WTC11 (cell line): ENCODE measurements around the gene RNF151. TPM values are rescaled to one million over a fixed set of nuclear protein-coding genes. Genes with fewer than 3 reads are reported as not detected.

Experiments
- AR ChIP-seq: fragments of 250-450 bp; sonication (Bioruptor Pico); IDR thresholded peaks from 2 replicates; pipeline ENCODE4 v1.9.0; 2021; ENCODE audit warnings: mild to moderate bottlenecking
- CDX4 ChIP-seq: fragments of 250-450 bp; sonication (Bioruptor Pico); IDR thresholded peaks from 2 replicates; pipeline ENCODE4 v1.9.0; 2021; ENCODE audit warnings: moderate library complexity, mild to moderate bottlenecking, inconsistent platforms, borderline replicate concordance
- ELF4 ChIP-seq: sonication (generic); formaldehyde crosslinking; IDR thresholded peaks from 2 replicates; pipeline ENCODE4 v1.8.1; 2022; ENCODE audit warnings: low read depth, mild to moderate bottlenecking, moderate library complexity, missing genetic modification reagents
- GABPB1 ChIP-seq: sonication (generic); formaldehyde crosslinking; IDR thresholded peaks from 2 replicates; pipeline ENCODE4 v1.8.1; 2023; ENCODE audit warnings: mild to moderate bottlenecking, missing genetic modification reagents
- GRHL2 ChIP-seq: fragments of 250-450 bp; sonication (Bioruptor Pico); IDR thresholded peaks from 2 replicates; pipeline ENCODE4 v1.8.0; 2022; ENCODE audit warnings: mild to moderate bottlenecking, moderate library complexity; ENCODE audit not compliant: insufficient replicate concordance, severe bottlenecking
- JAZF1 ChIP-seq: fragments of 250-450 bp; sonication (Bioruptor Pico); IDR thresholded peaks from 2 replicates; pipeline ENCODE4 v1.9.0; 2021; ENCODE audit warnings: moderate library complexity, mild to moderate bottlenecking, inconsistent platforms
- MLX ChIP-seq: sonication (generic); formaldehyde crosslinking; IDR thresholded peaks from 2 replicates; pipeline ENCODE4 v1.8.1; 2023; ENCODE audit warnings: mild to moderate bottlenecking, missing genetic modification reagents, moderate library complexity
- MXD4 ChIP-seq: fragments of 250-450 bp; sonication (Bioruptor Pico); IDR thresholded peaks from 2 replicates; pipeline ENCODE4 v1.8.0; 2021; ENCODE audit warnings: mild to moderate bottlenecking, moderate library complexity, borderline replicate concordance
- NFATC4 ChIP-seq: fragments of 250-450 bp; sonication (Bioruptor Pico); IDR thresholded peaks from 2 replicates; pipeline ENCODE4 v1.9.0; 2021; ENCODE audit warnings: mild to moderate bottlenecking
- NR2C2 ChIP-seq: sonication (generic); formaldehyde crosslinking; IDR thresholded peaks from 2 replicates; pipeline ENCODE4 v1.8.0; 2022; ENCODE audit warnings: mild to moderate bottlenecking, missing genetic modification reagents
- PREB ChIP-seq: sonication (generic); formaldehyde crosslinking; IDR thresholded peaks from 2 replicates; pipeline ENCODE4 v1.8.1; 2022; ENCODE audit warnings: mild to moderate bottlenecking, missing genetic modification reagents, moderate library complexity, borderline replicate concordance
- SMAD3 ChIP-seq: sonication (generic); formaldehyde crosslinking; IDR thresholded peaks from 2 replicates; pipeline ENCODE4 v1.8.0; 2022; ENCODE audit warnings: missing genetic modification reagents, mild to moderate bottlenecking, borderline replicate concordance
- TCF7 ChIP-seq: sonication (generic); formaldehyde crosslinking; IDR thresholded peaks from 2 replicates; pipeline ENCODE4 v1.8.0; 2022; ENCODE audit warnings: mild to moderate bottlenecking, low read depth, missing genetic modification reagents, moderate library complexity
- TEAD1 ChIP-seq: sonication (generic); formaldehyde crosslinking; IDR thresholded peaks from 2 replicates; pipeline ENCODE4 v1.8.0; 2022; ENCODE audit warnings: mild to moderate bottlenecking, missing genetic modification reagents
- USF1 ChIP-seq: sonication (generic); formaldehyde crosslinking; IDR thresholded peaks from 2 replicates; pipeline ENCODE4 v1.8.0; 2022; ENCODE audit warnings: mild to moderate bottlenecking, missing genetic modification reagents
- ZNF219 ChIP-seq: sonication (generic); formaldehyde crosslinking; IDR thresholded peaks from 2 replicates; pipeline ENCODE4 v1.8.0; 2023; ENCODE audit warnings: missing genetic modification reagents, mild to moderate bottlenecking, borderline replicate concordance
- ZNF396 ChIP-seq: fragments of 250-450 bp; sonication (Bioruptor Pico); IDR thresholded peaks from 2 replicates; pipeline ENCODE4 v1.8.0; 2021; ENCODE audit warnings: mild to moderate bottlenecking, moderate library complexity, borderline replicate concordance
- total RNA-seq: library from RNA; stranded (reverse); gene quantifications from 3 replicates; pipeline ENCODE4 v1.2.3, GENCODE V29; 2021
- TF ChIP-seq, protein P1 (sequence below): sonication (generic); formaldehyde crosslinking; IDR thresholded peaks from 2 replicates; pipeline ENCODE4 v1.8.0; 2022; ENCODE audit warnings: mild to moderate bottlenecking, missing genetic modification reagents
- TF ChIP-seq, protein P2 (sequence below): fragments of 250-450 bp; sonication (Bioruptor Pico); IDR thresholded peaks from 2 replicates; pipeline ENCODE4 v1.9.0; 2021; ENCODE audit warnings: mild to moderate bottlenecking, borderline replicate concordance
- TF ChIP-seq, protein P3 (sequence below): sonication (generic); formaldehyde crosslinking; IDR thresholded peaks from 2 replicates; pipeline ENCODE4 v1.8.1; 2023; ENCODE audit warnings: mild to moderate bottlenecking, missing genetic modification reagents, borderline replicate concordance

Gene RNF151
- total RNA-seq, 1 experiment from 2014 or later, result 0.31 TPM

- TF ChIP-seq MLX (peak; percentile 85; the same call in 1 of the 2 replicates), NFATC4 (CRISPR knock-in tag) (no peak), MXD4 (no peak), USF1 (CRISPR knock-in tag) (peak; percentile 61; the same call in 1 of the 2 replicates), GABPB1 (CRISPR knock-in tag) (peak; percentile 61), CDX4 (CRISPR knock-in tag) (no peak), PREB (CRISPR knock-in tag) (0 out of 2 replicates have a peak, but pooled peaks have one; percentile 58), ZNF219 (CRISPR knock-in tag) (peak; percentile 79; the same call in 1 of the 2 replicates), JAZF1 (no peak), SMAD3 (CRISPR knock-in tag) (peak; percentile 35; the same call in 1 of the 2 replicates), TEAD1 (CRISPR knock-in tag) (peak; percentile 88; the same call in 1 of the 2 replicates), ZNF396 (CRISPR knock-in tag) (no peak), NR2C2 (CRISPR knock-in tag) (peak; percentile 84), TCF7 (CRISPR knock-in tag) (peak; percentile 93; the same call in 1 of the 2 replicates), GRHL2 (CRISPR knock-in tag) (no peak), ELF4 (CRISPR knock-in tag) (peak; percentile 94; the same call in 1 of the 2 replicates), AR (CRISPR knock-in tag) (no peak)
- TF ChIP-seq, protein P1, sequence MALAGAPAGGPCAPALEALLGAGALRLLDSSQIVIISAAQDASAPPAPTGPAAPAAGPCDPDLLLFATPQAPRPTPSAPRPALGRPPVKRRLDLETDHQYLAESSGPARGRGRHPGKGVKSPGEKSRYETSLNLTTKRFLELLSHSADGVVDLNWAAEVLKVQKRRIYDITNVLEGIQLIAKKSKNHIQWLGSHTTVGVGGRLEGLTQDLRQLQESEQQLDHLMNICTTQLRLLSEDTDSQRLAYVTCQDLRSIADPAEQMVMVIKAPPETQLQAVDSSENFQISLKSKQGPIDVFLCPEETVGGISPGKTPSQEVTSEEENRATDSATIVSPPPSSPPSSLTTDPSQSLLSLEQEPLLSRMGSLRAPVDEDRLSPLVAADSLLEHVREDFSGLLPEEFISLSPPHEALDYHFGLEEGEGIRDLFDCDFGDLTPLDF (CRISPR knock-in tag), result peak; percentile 94
- TF ChIP-seq, protein P2, sequence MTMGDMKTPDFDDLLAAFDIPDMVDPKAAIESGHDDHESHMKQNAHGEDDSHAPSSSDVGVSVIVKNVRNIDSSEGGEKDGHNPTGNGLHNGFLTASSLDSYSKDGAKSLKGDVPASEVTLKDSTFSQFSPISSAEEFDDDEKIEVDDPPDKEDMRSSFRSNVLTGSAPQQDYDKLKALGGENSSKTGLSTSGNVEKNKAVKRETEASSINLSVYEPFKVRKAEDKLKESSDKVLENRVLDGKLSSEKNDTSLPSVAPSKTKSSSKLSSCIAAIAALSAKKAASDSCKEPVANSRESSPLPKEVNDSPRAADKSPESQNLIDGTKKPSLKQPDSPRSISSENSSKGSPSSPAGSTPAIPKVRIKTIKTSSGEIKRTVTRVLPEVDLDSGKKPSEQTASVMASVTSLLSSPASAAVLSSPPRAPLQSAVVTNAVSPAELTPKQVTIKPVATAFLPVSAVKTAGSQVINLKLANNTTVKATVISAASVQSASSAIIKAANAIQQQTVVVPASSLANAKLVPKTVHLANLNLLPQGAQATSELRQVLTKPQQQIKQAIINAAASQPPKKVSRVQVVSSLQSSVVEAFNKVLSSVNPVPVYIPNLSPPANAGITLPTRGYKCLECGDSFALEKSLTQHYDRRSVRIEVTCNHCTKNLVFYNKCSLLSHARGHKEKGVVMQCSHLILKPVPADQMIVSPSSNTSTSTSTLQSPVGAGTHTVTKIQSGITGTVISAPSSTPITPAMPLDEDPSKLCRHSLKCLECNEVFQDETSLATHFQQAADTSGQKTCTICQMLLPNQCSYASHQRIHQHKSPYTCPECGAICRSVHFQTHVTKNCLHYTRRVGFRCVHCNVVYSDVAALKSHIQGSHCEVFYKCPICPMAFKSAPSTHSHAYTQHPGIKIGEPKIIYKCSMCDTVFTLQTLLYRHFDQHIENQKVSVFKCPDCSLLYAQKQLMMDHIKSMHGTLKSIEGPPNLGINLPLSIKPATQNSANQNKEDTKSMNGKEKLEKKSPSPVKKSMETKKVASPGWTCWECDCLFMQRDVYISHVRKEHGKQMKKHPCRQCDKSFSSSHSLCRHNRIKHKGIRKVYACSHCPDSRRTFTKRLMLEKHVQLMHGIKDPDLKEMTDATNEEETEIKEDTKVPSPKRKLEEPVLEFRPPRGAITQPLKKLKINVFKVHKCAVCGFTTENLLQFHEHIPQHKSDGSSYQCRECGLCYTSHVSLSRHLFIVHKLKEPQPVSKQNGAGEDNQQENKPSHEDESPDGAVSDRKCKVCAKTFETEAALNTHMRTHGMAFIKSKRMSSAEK (CRISPR knock-in tag), result no peak
- TF ChIP-seq, protein P3, sequence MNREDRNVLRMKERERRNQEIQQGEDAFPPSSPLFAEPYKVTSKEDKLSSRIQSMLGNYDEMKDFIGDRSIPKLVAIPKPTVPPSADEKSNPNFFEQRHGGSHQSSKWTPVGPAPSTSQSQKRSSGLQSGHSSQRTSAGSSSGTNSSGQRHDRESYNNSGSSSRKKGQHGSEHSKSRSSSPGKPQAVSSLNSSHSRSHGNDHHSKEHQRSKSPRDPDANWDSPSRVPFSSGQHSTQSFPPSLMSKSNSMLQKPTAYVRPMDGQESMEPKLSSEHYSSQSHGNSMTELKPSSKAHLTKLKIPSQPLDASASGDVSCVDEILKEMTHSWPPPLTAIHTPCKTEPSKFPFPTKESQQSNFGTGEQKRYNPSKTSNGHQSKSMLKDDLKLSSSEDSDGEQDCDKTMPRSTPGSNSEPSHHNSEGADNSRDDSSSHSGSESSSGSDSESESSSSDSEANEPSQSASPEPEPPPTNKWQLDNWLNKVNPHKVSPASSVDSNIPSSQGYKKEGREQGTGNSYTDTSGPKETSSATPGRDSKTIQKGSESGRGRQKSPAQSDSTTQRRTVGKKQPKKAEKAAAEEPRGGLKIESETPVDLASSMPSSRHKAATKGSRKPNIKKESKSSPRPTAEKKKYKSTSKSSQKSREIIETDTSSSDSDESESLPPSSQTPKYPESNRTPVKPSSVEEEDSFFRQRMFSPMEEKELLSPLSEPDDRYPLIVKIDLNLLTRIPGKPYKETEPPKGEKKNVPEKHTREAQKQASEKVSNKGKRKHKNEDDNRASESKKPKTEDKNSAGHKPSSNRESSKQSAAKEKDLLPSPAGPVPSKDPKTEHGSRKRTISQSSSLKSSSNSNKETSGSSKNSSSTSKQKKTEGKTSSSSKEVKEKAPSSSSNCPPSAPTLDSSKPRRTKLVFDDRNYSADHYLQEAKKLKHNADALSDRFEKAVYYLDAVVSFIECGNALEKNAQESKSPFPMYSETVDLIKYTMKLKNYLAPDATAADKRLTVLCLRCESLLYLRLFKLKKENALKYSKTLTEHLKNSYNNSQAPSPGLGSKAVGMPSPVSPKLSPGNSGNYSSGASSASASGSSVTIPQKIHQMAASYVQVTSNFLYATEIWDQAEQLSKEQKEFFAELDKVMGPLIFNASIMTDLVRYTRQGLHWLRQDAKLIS (CRISPR knock-in tag), result no peak
Measured at GRCh38 chr16:1929578-1930337, 36.9 kb upstream of the RNF151 start (continued).
